Upper lobe of right lung (tissue), 1 donor: ENCODE measurements around the gene PPP6R3. TPM values are rescaled to one million over a fixed set of nuclear protein-coding genes. Genes with fewer than 3 reads are reported as not detected.
"Not testable (repeated sequence)": the region's sequence is repeated elsewhere in the genome, so short reads cannot be mapped to it uniquely, and the experiment has no call there.

Experiments
- ATAC-seq: fragments of 200-7000 bp; cut with Tn5 transposase; one replicate; pipeline ENCODE4 v1.9.1; 2020; ENCODE audit warnings: mild to moderate bottlenecking, moderate library complexity
- DNase-seq: peaks from one replicate; pipeline ENCODE4 v3.0.0-alpha.2; 2020
- H3K27ac ChIP-seq: fragments of 200-600 bp; one replicate; pipeline ENCODE4 v1.8.0; 2022
- H3K27me3 ChIP-seq: fragments of 200-600 bp; one replicate; pipeline ENCODE4 v1.8.0; 2022; ENCODE audit warnings: mild to moderate bottlenecking
- H3K36me3 ChIP-seq: fragments of 200-600 bp; one replicate; pipeline ENCODE4 v1.8.0; 2022
- H3K4me1 ChIP-seq: fragments of 200-600 bp; one replicate; pipeline ENCODE4 v1.8.0; 2022
- H3K4me3 ChIP-seq: fragments of 200-600 bp; one replicate; pipeline ENCODE4 v1.8.0; 2022; ENCODE audit warnings: mild to moderate bottlenecking
- H3K9me3 ChIP-seq: fragments of 200-600 bp; one replicate; pipeline ENCODE4 v1.8.0; 2022
- intact Hi-C: fragments of 100-400 bp; cut with DNase I; formaldehyde crosslinking; loops from one replicate; pipeline ENCODE4 v1.11.0; 2022
- total RNA-seq: library from RNA; stranded (reverse); fragmentation: NEBNext Ultra II Directional; extraction: Animal tissue kit (Norgen Biotek cat#: 25700); gene quantifications from one replicate; pipeline ENCODE4 v1.2.1, GENCODE V29; 2021
- TF ChIP-seq, protein P1 (sequence below): fragments of 200-600 bp; IDR thresholded peaks from one replicate; pipeline ENCODE4 v1.8.0; 2022; ENCODE audit warnings: antibody characterized with exemption
- donor health status: DM: no; HTN: yes; CAD: no; lungs with severe emphysema.

PPP6R3 gene
- total RNA-seq, 1 donor from 2014 or later, result 93.2 TPM

DNA sequence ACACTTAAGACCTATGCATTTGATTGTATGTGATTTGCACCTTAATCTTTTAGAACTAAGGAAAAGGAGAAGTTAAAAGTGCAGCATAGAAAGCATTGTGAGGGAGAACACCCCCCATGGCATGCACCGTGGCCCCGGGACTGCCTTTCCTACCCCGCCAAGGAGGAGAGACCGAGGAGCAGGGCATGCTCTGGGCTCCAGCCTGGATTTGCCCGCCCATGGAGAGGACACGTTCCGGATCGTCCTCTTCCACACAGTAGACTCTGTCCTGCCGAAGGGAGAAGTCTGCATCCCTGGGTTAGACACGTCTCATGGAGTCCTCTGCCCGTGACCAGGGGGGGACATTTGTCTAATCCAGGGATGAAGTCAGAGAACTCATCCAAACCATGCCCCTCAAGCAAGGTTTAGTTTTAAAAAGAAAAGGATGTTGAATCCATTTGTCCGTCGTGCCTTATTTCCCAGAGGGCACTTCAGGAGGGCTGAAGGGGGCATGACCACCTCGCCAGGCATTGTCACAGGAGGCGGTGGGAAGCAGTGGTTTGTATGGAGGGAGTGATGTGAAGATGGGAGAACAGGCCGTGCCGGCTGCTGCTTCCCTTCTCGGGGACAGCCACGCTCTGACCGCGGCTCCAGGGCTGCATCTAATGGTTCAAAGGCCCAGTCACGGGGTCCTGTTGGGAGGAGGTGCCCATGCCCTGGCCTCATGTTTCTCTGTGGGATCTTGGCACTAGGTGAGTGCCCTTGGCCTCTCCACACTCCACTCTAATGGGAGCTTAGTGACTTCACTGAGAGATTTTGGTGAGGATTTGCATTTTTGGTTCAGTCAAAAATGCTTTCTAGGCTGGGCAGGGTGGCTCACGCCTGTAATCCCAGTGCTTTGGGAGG, 157.6 kb downstream of the PPP6R3 start:
- H3K27ac ChIP-seq, result no peak overlapping the region

DNA sequence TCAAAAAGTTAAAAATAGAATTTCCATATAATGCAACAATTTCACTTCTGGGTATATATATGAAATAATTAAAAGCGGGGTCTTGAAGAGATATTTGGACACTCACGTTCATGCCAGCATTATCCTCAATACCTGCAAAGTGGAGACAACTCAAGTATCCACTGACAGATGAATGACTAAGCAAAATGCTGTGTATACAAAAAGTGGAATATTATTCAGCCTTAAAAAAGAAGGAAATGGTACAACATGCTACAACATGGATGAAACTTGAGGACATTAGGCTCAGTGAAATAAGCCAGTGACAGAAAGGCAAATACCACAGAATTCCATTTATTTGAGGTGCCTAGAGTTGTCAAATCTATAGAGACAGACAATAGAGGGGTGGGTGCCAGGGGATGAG, 161.3 kb downstream of the PPP6R3 start:
- TF ChIP-seq, protein P1, sequence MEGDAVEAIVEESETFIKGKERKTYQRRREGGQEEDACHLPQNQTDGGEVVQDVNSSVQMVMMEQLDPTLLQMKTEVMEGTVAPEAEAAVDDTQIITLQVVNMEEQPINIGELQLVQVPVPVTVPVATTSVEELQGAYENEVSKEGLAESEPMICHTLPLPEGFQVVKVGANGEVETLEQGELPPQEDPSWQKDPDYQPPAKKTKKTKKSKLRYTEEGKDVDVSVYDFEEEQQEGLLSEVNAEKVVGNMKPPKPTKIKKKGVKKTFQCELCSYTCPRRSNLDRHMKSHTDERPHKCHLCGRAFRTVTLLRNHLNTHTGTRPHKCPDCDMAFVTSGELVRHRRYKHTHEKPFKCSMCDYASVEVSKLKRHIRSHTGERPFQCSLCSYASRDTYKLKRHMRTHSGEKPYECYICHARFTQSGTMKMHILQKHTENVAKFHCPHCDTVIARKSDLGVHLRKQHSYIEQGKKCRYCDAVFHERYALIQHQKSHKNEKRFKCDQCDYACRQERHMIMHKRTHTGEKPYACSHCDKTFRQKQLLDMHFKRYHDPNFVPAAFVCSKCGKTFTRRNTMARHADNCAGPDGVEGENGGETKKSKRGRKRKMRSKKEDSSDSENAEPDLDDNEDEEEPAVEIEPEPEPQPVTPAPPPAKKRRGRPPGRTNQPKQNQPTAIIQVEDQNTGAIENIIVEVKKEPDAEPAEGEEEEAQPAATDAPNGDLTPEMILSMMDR, result no peak
- H3K36me3 ChIP-seq, result no peaks in the 10 kb centered on the region
- H3K27me3 ChIP-seq, result no peaks in the 10 kb centered on the region
- H3K4me3 ChIP-seq, result no peak overlapping the region
- no peak overlapping the region for H3K27ac ChIP-seq
- H3K9me3 ChIP-seq, result no peaks in the 10 kb centered on the region
- no peaks in the 10 kb centered on the region for H3K4me1 ChIP-seq
- no peak for ATAC-seq
- DNase-seq, result no peak
- intact Hi-C loops, result no loop called here

More for the DNA sequence above, 157.6 kb downstream of the PPP6R3 start:
- Histone ChIP-seq H3K4me3 (no peak overlapping the region), H3K9me3 (no peaks in the 10 kb centered on the region), H3K4me1 (no peaks in the 10 kb centered on the region), H3K36me3 (peaks cover 33% of the 10 kb centered on the region), H3K27me3 (no peaks in the 10 kb centered on the region)
- TF ChIP-seq, protein P1, result no peak
- peak; percentile 35 for ATAC-seq
- DNase-seq, result no peak
- intact Hi-C loops, result no loop called here

DNA sequence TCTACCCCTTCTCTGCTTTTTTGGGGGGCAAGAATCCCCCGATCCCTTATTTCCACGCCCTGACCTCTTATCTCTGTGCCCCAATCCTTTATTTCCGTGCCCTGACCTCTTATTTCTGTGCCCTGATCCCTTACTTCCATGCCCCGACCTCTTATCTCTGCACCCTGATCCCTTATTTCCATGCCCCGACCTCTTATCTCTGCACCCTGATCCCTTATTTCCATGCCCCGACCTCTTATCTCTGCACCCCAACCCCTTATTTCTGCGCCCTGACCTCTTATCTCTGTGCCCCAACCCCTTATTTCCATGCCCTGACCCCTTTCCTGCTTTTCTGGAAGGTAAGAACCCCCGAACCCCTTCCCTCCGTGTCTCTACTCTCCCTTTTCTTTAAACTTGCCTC, 163.2 kb downstream of the PPP6R3 start:
- H3K4me3 ChIP-seq, H3K27ac ChIP-seq, H3K27me3 ChIP-seq, H3K36me3 ChIP-seq, DNase-seq, H3K9me3 ChIP-seq, intact Hi-C loops, H3K4me1 ChIP-seq, ATAC-seq: not testable (repeated sequence)

DNA sequence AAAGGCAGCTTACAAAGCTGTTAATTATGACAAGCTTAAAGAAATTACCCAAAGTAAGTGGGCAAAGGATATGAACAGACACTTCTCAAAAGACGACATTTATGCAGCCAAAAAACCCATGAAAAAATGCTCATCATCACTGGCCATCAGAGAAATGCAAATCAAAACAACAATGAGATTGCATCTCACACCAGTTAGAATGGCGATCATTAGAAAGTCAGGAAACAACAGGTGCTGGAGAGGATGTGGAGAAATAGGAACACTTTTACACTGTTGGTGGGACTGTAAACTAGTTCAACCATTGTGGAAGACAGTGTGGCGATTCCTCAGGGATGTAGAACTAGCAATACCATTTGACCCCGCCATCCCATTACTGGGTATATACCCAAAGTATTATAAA, 164.5 kb downstream of the PPP6R3 start:
- H3K27me3 ChIP-seq, ATAC-seq, H3K4me1 ChIP-seq, H3K9me3 ChIP-seq, H3K4me3 ChIP-seq, intact Hi-C loops, DNase-seq, H3K27ac ChIP-seq, H3K36me3 ChIP-seq: not testable (repeated sequence)

DNA sequence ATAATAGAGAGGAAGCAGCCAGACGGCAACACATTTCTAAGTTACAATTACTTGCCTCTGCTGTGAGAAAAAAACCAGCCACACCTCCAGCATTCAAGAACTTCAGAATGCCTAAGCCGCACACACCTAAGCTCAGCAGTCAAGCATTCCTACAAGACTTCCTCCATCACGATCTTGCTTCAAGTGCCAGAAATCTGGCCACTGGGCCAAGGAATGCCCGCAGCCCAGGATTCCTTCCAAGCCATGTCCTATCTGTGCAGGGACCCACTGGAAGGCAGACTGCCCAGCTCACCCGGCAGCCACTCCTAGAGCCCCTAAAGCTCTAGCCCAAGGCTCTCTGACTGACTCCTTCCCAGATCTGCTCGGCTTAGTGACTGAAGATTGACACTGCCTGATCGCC, 165.7 kb downstream of the PPP6R3 start:
- H3K27me3 ChIP-seq, H3K9me3 ChIP-seq, H3K4me1 ChIP-seq, DNase-seq, intact Hi-C loops, H3K4me3 ChIP-seq, ATAC-seq, H3K27ac ChIP-seq, H3K36me3 ChIP-seq: not testable (repeated sequence)

DNA sequence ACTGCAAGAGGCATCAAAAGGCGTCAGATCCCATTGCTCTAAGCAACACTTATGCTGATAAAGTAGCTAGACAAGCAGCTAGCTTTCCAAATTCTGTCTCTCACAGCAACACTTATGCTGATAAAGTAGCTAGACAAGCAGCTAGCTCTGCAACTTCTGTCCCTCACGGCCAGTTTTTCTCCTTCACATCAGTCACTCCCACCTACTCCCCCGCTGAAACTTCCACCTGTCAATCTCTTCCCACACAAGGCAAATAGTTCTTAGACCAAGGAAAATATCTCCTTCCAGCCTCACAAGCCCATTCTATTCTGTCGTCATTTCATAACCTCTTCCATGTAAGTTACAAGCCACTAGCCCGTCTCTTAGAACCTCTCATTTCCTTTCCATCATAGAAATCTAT, 168.3 kb downstream of the PPP6R3 start:
- H3K27ac ChIP-seq, intact Hi-C loops, H3K36me3 ChIP-seq, H3K27me3 ChIP-seq, H3K4me1 ChIP-seq, H3K9me3 ChIP-seq, ATAC-seq, DNase-seq, H3K4me3 ChIP-seq: not testable (repeated sequence)

DNA sequence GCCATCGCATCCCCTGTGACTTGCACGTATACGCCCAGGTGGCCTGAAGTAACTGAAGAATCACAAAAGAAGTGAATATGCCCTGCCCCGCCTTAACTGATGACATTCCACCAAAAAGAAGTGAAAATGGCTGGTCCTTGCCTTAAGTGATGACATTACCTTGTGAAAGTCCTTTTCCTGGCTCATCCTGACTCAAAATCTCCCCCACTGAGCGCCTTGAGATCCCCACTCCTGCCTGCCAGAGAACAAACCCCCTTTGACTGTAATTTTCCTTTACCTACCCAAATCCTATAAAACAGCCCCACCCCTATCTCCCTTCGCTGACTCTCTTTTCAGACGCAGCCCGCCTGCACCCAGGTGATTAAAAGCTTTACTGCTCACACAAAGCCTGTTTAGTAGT, 171.8 kb downstream of the PPP6R3 start:
- ATAC-seq, H3K4me3 ChIP-seq, DNase-seq, H3K36me3 ChIP-seq, intact Hi-C loops, H3K27ac ChIP-seq, H3K27me3 ChIP-seq, H3K9me3 ChIP-seq, H3K4me1 ChIP-seq: not testable (repeated sequence)

DNA sequence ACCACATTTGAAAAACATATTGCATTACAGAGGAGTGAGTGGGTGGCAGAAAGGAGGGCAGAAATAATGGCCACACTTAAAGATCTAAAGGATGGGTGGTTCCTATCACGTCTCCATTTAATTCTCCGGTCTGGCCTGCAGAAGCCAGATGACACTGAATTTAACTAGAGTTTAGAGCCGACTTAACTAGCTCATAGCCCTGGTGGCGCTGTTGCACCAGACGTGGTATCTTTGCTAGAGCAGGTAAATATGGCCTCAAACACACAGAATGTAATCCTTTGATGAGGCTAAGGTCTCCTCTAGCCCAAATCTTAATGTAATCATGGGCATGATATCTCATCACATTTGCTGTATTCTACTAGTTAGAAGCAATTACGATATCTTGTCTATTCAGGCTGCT, 172.2 kb downstream of the PPP6R3 start:
- H3K36me3 ChIP-seq, result no peaks in the 10 kb centered on the region
- DNase-seq, result no peak
- no peaks in the 10 kb centered on the region for H3K9me3 ChIP-seq
- no peak overlapping the region for H3K4me3 ChIP-seq
- no peaks in the 10 kb centered on the region for H3K27me3 ChIP-seq
- TF ChIP-seq, protein P1, result peak; percentile 28
- H3K27ac ChIP-seq, result no peak overlapping the region
- peak; percentile 59 for ATAC-seq
- no peaks in the 10 kb centered on the region for H3K4me1 ChIP-seq
- intact Hi-C loops, result no loop called here

DNA sequence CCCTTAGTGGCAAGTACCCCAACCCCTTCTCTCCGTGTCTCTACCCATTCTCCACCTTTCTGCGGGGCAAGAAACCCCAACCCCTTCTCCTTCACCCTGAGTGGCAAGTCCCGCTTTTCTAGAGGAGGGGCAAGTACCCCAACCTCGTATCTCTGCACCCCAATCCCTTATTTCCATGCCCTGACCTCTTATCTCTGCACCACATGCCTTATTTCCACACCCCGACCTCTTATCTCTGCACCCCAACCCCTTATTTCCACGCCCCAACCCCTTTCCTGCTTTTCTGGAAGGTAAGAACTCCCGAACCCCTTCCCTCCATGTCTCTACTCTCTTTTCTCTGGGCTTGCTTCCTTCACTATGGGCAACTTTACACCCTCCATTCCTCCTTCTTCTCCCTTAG, 174.1 kb downstream of the PPP6R3 start:
- H3K27ac ChIP-seq, H3K36me3 ChIP-seq, H3K4me1 ChIP-seq, H3K4me3 ChIP-seq, DNase-seq, H3K27me3 ChIP-seq, H3K9me3 ChIP-seq, ATAC-seq, intact Hi-C loops: not testable (repeated sequence)

DNA sequence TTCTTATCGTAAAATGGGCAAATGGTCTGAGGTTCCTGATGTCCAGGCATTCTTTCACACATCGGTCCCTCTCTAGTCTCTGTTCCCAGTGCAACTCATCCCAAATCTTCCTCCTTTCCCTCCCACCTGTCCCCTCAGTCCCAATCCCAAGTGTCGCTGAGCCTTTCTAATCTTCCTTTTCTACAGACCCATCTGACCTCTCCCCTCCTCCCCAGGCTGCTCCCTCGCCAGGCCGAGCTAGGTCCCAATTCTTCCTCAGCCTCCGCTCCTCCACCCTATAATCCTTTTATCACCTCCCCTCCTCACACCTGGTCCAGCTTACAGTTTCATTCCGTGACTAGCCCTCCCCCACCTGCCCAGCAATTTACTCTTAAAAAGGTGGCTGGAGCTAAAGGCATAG, 174.6 kb downstream of the PPP6R3 start:
- H3K9me3 ChIP-seq, H3K4me1 ChIP-seq, intact Hi-C loops, ATAC-seq, H3K36me3 ChIP-seq, H3K27me3 ChIP-seq, H3K4me3 ChIP-seq, H3K27ac ChIP-seq, DNase-seq: not testable (repeated sequence)

DNA sequence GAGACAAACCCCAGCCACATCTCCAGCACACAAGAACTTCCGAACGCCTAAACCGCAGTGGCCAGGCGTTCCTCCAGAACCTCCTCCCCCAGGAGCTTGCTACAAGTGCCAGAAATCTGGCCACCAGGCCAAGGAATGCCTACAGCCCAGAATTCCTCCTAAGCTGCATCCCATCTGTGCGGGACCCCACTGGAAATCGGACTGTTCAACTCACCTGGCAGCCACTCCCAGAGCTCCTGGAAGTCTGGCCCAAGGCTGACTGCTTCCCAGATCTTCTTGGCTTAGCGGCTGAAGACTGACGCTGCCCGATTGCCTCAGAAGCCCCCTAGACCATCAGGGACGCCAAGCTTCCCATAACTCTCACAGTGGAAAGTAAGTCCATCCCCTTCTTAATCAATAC, 175.3 kb downstream of the PPP6R3 start:
- H3K4me1 ChIP-seq, intact Hi-C loops, H3K27ac ChIP-seq, H3K36me3 ChIP-seq, ATAC-seq, H3K27me3 ChIP-seq, DNase-seq, H3K9me3 ChIP-seq, H3K4me3 ChIP-seq: not testable (repeated sequence)
